ENCODE measurements around the gene OR2A7.
"Not testable (repeated sequence)": the region's sequence is repeated elsewhere in the genome, so short reads cannot be mapped to it uniquely, and the experiment has no call there.

Gene OR2A7
- total RNA-seq, result 0 to 0.68 (median 0.18) reads per million in 9 experiments

GRCh38 chr7:144264692-144265091 is at the start of gene OR2A7:
TSS of gene OR2A7 (minus strand) at chr7:144264792. CDS start at chr7:144259628, 5,164 bp downstream.
- ATAC-seq (replicated peaks); H3K9me3 Mint-ChIP-seq; H3K27me3 Mint-ChIP-seq: not testable (repeated sequence)

GRCh38 chr7:144311872-144312469 is 47.4 kb upstream of the OR2A7 start, which contains the start of gene OR2A1:
TSS of gene OR2A1 (plus strand) at chr7:144312419. CDS start at chr7:144318125, 5,706 bp downstream.
- not testable (repeated sequence) for H3K9me3 Mint-ChIP-seq; ATAC-seq (replicated peaks); H3K36me3 Mint-ChIP-seq (ENCODE audit: insufficient read depth); H3K4me3 Mint-ChIP-seq; H3K27ac Mint-ChIP-seq; H3K27me3 Mint-ChIP-seq; DNase-seq; H3K4me1 Mint-ChIP-seq (ENCODE audit: low read depth in 2 of 2)

More at GRCh38 chr7:144264692-144265091, at the start of gene OR2A7:
- not testable (repeated sequence) for DNase-seq; H3K4me3 Mint-ChIP-seq; H3K4me1 Mint-ChIP-seq (ENCODE audit: low read depth in 2 of 2); H3K27ac Mint-ChIP-seq; H3K36me3 Mint-ChIP-seq (ENCODE audit: insufficient read depth)

DNA sequence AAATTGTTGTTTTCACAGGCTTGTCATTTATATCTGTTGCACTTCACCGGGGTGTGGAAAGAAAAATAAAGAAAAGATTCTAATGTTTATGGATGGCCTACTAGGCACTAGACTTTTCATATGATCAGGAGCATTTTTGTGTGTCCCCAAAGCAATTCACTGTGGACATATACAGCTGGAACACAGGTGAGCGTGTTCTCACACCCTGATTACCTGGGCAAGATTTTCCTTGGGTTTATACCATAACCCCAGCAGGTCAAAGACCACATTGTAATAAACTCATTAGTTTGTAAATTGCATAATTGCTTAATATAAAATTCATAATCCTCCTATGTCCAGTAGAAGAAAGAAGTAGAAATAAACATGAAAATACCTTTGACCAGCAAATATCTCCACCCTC is 46.6 kb upstream of the OR2A7 start:
- H3K4me1 Mint-ChIP-seq (ENCODE audit: low read depth in 2 of 2); H3K27me3 Mint-ChIP-seq; H3K4me3 Mint-ChIP-seq; H3K27ac Mint-ChIP-seq; H3K36me3 Mint-ChIP-seq (ENCODE audit: insufficient read depth); H3K9me3 Mint-ChIP-seq; DNase-seq; ATAC-seq (replicated peaks): not testable (repeated sequence)

GRCh38 chr7:144309702-144310101 is 45.1 kb upstream of the OR2A7 start:
- not testable (repeated sequence) for H3K36me3 Mint-ChIP-seq (ENCODE audit: insufficient read depth); DNase-seq; ATAC-seq (replicated peaks); H3K4me3 Mint-ChIP-seq; H3K9me3 Mint-ChIP-seq; H3K27ac Mint-ChIP-seq; H3K4me1 Mint-ChIP-seq (ENCODE audit: low read depth in 2 of 2); H3K27me3 Mint-ChIP-seq

- H3K9me3 Mint-ChIP-seq; ATAC-seq (replicated peaks); H3K27ac Mint-ChIP-seq; H3K36me3 Mint-ChIP-seq (ENCODE audit: insufficient read depth); H3K27me3 Mint-ChIP-seq; H3K4me3 Mint-ChIP-seq; H3K4me1 Mint-ChIP-seq (ENCODE audit: low read depth in 2 of 2); DNase-seq: not testable (repeated sequence)
Observed at GRCh38 chr7:144305156-144305555, 40.6 kb upstream of the OR2A7 start.

DNA sequence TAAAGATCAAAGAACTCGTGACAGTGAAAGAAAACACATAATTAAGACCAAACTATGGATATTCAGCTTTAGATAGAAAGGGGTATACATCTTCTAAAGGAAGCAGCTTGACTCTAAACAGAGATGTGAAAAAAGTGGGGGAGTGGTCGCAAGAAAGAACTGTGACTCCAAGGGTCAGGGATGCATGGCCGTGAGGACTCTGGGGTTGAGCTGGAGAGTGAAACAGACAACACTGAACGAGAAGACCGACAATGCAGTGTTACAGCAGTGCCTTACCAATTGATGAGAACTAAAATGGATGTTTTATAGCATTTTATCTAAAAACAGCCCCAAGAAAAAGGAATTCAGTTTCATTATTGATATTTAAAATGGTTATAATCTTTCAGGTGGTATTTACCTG is 39.0 kb upstream of the OR2A7 start:
- not testable (repeated sequence) for DNase-seq; H3K27me3 Mint-ChIP-seq; H3K4me1 Mint-ChIP-seq (ENCODE audit: low read depth in 2 of 2); H3K27ac Mint-ChIP-seq; H3K36me3 Mint-ChIP-seq (ENCODE audit: insufficient read depth); H3K9me3 Mint-ChIP-seq; H3K4me3 Mint-ChIP-seq; ATAC-seq (replicated peaks)

DNA sequence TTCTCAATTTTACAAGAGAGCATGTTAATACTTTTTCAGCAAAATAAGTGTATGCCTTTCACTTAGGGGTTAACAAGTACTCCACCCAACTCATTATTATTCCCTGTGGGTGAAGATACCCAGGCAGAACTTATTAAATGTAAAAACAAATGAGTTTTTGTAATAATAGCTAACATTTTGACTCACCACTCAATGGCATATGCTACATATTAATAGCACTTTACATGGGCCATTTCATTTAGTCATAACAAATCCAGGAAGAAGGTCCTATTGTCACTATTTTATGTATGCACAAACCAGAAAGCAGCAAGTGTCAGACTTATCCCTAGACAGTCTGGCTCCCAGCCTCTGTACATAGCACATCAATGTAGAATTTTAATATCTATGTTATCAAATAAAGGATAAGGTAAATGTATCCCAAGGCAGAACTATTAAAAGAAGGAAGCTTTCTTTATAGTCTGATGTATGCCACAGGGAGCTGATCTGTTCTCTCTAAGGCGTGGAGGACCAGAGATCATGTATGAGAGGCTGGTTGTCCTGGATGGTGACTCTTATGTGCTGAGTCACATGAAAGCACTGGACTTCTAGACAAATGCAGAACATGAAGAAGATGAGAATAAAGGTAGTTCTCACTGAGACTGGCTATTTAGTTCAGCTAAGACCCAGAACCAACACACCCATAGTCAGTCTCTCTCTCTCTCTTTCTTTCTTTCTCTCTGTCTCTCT is 38.1 kb upstream of the OR2A7 start:
- not testable (repeated sequence) for H3K9me3 Mint-ChIP-seq

GRCh38 chr7:144293794-144294499 is 29.4 kb upstream of the OR2A7 start:
- H3K4me3 Mint-ChIP-seq; H3K27ac Mint-ChIP-seq; H3K9me3 Mint-ChIP-seq; H3K36me3 Mint-ChIP-seq (ENCODE audit: insufficient read depth); DNase-seq; H3K4me1 Mint-ChIP-seq (ENCODE audit: low read depth in 2 of 2); H3K27me3 Mint-ChIP-seq: not testable (repeated sequence)
- ATAC-seq (replicated peaks), result peak; percentile 74

More for the DNA sequence above, 38.1 kb upstream of the OR2A7 start:
- H3K27ac Mint-ChIP-seq; DNase-seq; H3K4me3 Mint-ChIP-seq; H3K36me3 Mint-ChIP-seq (ENCODE audit: insufficient read depth); H3K27me3 Mint-ChIP-seq; ATAC-seq (replicated peaks); H3K4me1 Mint-ChIP-seq (ENCODE audit: low read depth in 2 of 2): not testable (repeated sequence)

GRCh38 chr7:144292384-144293161 is 28.0 kb upstream of the OR2A7 start:
- H3K27me3 Mint-ChIP-seq; H3K9me3 Mint-ChIP-seq; H3K4me3 Mint-ChIP-seq; DNase-seq; H3K36me3 Mint-ChIP-seq (ENCODE audit: insufficient read depth); H3K27ac Mint-ChIP-seq; H3K4me1 Mint-ChIP-seq (ENCODE audit: low read depth in 2 of 2): not testable (repeated sequence)
- peak; percentile 25 for ATAC-seq (replicated peaks)

DNA sequence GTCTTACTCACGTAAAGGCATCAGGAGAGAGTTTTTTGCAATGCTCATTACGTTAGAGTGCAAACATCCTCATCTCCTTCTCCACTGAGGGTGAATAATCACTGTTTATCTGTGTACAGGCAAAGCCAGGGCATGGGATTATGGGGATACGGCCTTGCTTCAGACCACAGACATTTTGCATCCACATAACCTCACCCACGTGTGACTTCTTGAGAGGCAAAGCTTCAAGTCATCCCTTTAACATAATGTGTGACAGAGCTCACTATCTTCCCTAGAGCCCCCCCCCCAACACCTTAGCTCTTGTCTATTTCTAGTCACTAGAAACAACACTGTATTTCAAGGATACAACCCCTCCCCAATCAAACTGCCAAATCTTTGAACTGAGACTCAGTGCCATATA is 27.0 kb upstream of the OR2A7 start:
- not testable (repeated sequence) for H3K9me3 Mint-ChIP-seq; H3K27me3 Mint-ChIP-seq; H3K36me3 Mint-ChIP-seq (ENCODE audit: insufficient read depth); ATAC-seq (replicated peaks); H3K4me1 Mint-ChIP-seq (ENCODE audit: low read depth in 2 of 2); H3K4me3 Mint-ChIP-seq; DNase-seq; H3K27ac Mint-ChIP-seq

DNA sequence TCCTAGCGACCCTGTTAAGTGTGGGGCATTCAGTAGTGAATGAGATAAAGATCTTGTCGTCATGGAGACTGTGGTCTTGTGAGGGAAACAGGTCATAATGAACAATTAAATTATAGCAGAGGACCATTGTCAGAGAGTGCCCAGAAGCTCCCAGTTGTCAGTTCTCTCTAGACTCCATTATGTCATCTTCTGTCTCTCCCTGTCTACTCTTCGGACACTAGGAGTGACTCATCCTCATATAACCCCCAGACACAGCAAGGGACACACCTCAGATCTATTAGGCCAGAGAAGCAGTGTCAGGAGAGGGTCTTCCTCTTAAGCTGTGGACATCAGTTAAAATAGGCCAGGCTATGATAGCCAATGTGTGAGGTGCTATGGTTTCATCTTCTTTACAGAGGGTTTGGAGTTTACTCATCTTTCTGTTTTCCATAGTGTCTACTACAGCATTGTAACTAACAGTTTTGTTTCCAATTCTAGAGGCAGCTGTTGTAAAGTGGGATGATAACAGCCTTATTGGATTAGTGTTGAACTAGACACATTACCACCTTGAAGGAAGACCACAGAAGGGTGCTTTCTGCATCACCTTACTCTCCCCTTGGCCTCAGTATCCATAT is 22.7 kb upstream of the OR2A7 start:
- not testable (repeated sequence) for H3K27me3 Mint-ChIP-seq; H3K27ac Mint-ChIP-seq; H3K4me1 Mint-ChIP-seq (ENCODE audit: low read depth in 2 of 2); H3K9me3 Mint-ChIP-seq; H3K36me3 Mint-ChIP-seq (ENCODE audit: insufficient read depth); H3K4me3 Mint-ChIP-seq; DNase-seq; ATAC-seq (replicated peaks)

DNA sequence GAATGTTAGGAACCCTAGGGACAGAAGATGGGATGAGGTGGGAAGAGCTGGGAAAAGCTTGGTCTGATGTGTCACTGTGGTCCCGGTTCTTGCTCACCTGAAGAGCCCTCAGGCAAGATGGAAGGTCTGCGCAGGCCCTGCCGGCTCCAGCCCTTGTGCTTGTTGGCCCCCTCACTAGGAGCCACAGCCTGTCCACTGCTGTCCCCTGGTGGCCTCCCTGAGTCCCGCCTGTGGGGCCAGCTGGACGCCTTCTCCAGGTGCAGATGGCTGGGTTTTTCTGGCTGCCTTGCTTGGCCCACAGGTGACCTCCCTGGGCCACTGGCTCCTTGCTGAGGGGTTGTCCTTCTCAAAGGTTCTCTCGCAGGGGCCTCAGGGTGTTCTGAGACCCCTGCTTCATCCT is 19.1 kb upstream of the OR2A7 start:
- not testable (repeated sequence) for ATAC-seq (replicated peaks); H3K27ac Mint-ChIP-seq; DNase-seq; H3K27me3 Mint-ChIP-seq; H3K36me3 Mint-ChIP-seq (ENCODE audit: insufficient read depth); H3K4me3 Mint-ChIP-seq; H3K9me3 Mint-ChIP-seq; H3K4me1 Mint-ChIP-seq (ENCODE audit: low read depth in 2 of 2)

DNA sequence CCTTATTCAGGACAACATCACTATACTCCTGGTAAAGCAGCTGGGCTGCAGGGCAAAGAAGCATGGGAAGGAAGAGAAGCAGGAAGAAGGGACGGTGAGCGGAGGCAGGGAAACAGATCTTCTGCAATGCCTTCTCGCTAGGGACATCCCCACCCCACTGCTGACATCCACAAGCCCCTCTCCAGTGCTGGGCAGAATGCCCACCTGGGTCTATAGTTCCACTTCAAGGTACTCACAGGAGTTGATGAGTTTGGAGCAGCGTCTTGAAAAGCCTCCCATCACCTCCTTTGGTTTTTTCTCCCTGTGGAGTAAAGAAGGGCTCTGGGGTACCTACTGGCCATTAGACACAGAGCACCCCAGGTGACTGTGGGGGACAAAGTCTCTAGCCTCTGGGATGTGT is 17.9 kb upstream of the OR2A7 start:
- not testable (repeated sequence) for DNase-seq; H3K27me3 Mint-ChIP-seq; H3K27ac Mint-ChIP-seq; H3K4me1 Mint-ChIP-seq (ENCODE audit: low read depth in 2 of 2); ATAC-seq (replicated peaks); H3K36me3 Mint-ChIP-seq (ENCODE audit: insufficient read depth); H3K9me3 Mint-ChIP-seq; H3K4me3 Mint-ChIP-seq
